Muscle of back (tissue), 11 donors: ENCODE measurements around the gene DPP4. TPM values are rescaled to one million over a fixed set of nuclear protein-coding genes. Genes with fewer than 3 reads are reported as not detected.
"Not testable (repeated sequence)": the region's sequence is repeated elsewhere in the genome, so short reads cannot be mapped to it uniquely, and the experiment has no call there.

Experiments used
- DNase-seq, 3 donors: peaks; one replicate each; pipeline versions ENCODE4 v3.0.0 to v3.0.0-alpha.2; 2013
- polyA plus RNA-seq, 10 donors: library from polyadenylated mRNA; unstranded; fragments of 120-200 nt; gene quantifications; one replicate each; pipeline ENCODE4 v1.2.1, GENCODE V29; 2013; ENCODE audit not compliant: insufficient read length in 10 of 10

The DPP4 gene
- polyA plus RNA-seq, 10 donors, result 7.2 to 24.2 (median 12.2) TPM

- DNase-seq, result no peak
These were observed 82.0 kb downstream of the DPP4 start for GRCh38 chr2:161991991-161992390.

- DNase-seq, result peak in 1 of 3 donors; percentile 65
These were observed 83.3 kb downstream of the DPP4 start for GRCh38 chr2:161990741-161991140.

- DNase-seq, result no peak
These were observed 84.0 kb downstream of the DPP4 start for GRCh38 chr2:161990036-161990435.

GRCh38 chr2:161988589-161988988 is 85.4 kb downstream of the DPP4 start:
- DNase-seq, result no peak

- DNase-seq, result no peak
These were observed 86.7 kb downstream of the DPP4 start for GRCh38 chr2:161987311-161987710.

- peak in 1 of 3 donors; percentile 27 for DNase-seq
These were observed 90.1 kb downstream of the DPP4 start for GRCh38 chr2:161983866-161984265.

GRCh38 chr2:161983331-161983651 is 90.7 kb downstream of the DPP4 start:
- no peak for DNase-seq

GRCh38 chr2:161982548-161983330 is 91.3 kb downstream of the DPP4 start:
- DNase-seq, result no peak

- DNase-seq, result no peak
These were observed 92.2 kb downstream of the DPP4 start for GRCh38 chr2:161981679-161982250.

- no peak for DNase-seq
These were observed 93.0 kb downstream of the DPP4 start for GRCh38 chr2:161980976-161981375.

GRCh38 chr2:161979490-161979889 is 94.5 kb downstream of the DPP4 start:
- DNase-seq, result no peak

- DNase-seq, result not testable (repeated sequence)
These were observed 96.1 kb downstream of the DPP4 start for GRCh38 chr2:161977926-161978325.

- no peak for DNase-seq
These were observed 97.1 kb downstream of the DPP4 start for GRCh38 chr2:161976917-161977316.

GRCh38 chr2:161976295-161976694 is 97.7 kb downstream of the DPP4 start:
- DNase-seq, result no peak

- DNase-seq, result no peak
These were observed 98.2 kb downstream of the DPP4 start for GRCh38 chr2:161975813-161976160.

GRCh38 chr2:161975062-161975812 is 98.8 kb downstream of the DPP4 start:
- no peak for DNase-seq

GRCh38 chr2:161974461-161974860 is 99.6 kb downstream of the DPP4 start:
- no peak for DNase-seq

GRCh38 chr2:161972866-161973265 is 101.1 kb downstream of the DPP4 start:
- DNase-seq, result no peak

- no peak for DNase-seq
These were observed 101.8 kb downstream of the DPP4 start for GRCh38 chr2:161972232-161972631.

- DNase-seq, result no peak
These were observed 102.5 kb downstream of the DPP4 start for GRCh38 chr2:161971551-161971950.

GRCh38 chr2:161969159-161969558 is 104.9 kb downstream of the DPP4 start:
- no peak for DNase-seq

GRCh38 chr2:161965994-161966393 is 108.0 kb downstream of the DPP4 start:
- peak in 1 of 3 donors; percentile 35 for DNase-seq

- no peak for DNase-seq
These were observed 109.9 kb downstream of the DPP4 start for GRCh38 chr2:161964160-161964559.
